GM12878 (cell line): ENCODE data around the gene RAP1A. TPM values are rescaled to one million over a fixed set of nuclear protein-coding genes. Genes with fewer than 3 reads are reported as not detected.

ENCODE experiments used
- ATAC-seq: fragments of 200-7000 bp; cut with Tn5 transposase; 3 replicates; pipeline ENCODE4 v1.9.1; 2020; ENCODE audit warnings: mild to moderate bottlenecking, moderate library complexity
- BruUV-seq: library from RNA; stranded (reverse); fragments of 400-500 nt; replicated peaks from 2 replicates; lab custom pipeline; 2021; lab: Mats Ljungman, UMichigan
- CTCF ChIA-PET: fragments of 300-600 bp; sonication (Branson Sonifier 250); formaldehyde crosslinking; extraction: SDS; loops from one replicate; lab custom pipeline; 2021; ENCODE audit warnings: inconsistent platforms; lab: Yijun Ruan, JAX
- POLR2A ChIA-PET: fragments of 350-600 bp; formaldehyde crosslinking; extraction: SDS; loops from one replicate; lab custom pipeline; 2021; ENCODE audit warnings: inconsistent platforms; lab: Charles Lee
- RAD21 ChIA-PET: fragments of 300-600 bp; sonication (Branson Sonifier 250); formaldehyde crosslinking; loops from one replicate; lab custom pipeline; 2023; ENCODE audit warnings: antibody characterized with exemption; ENCODE audit not compliant: unreplicated experiment; lab: Charles Lee
- SMC1A ChIA-PET: fragments of 300-600 bp; sonication (Branson Sonifier 250); formaldehyde crosslinking; loops from one replicate; lab custom pipeline; 2023; ENCODE audit not compliant: unreplicated experiment, uncharacterized antibody; lab: Charles Lee
- DNase-seq: peaks from one replicate; pipeline ENCODE4 v3.0.0-alpha.2; 2011; ENCODE audit warnings: low read depth, low spot score
- FAIRE-seq: peaks from 3 replicates; lab custom pipeline; 2011; peaks lifted over from hg19 to GRCh38; lab: Jason Lieb, UNC
- H2AFZ ChIP-seq: 2 replicates; pipeline ENCODE4 v1.6.0; 2011; ENCODE audit warnings: low read depth, low read length, control low read depth; ENCODE audit not compliant: control insufficient read depth
- H3K27ac ChIP-seq: 2 replicates; pipeline ENCODE4 v1.5.1; 2011; ENCODE audit warnings: control low read depth; ENCODE audit not compliant: control insufficient read depth, insufficient read depth
- H3K27me3 ChIP-seq, 2 experiments: replicated peaks in 1 of 2; 2 replicates each; pipeline versions ENCODE4 v1.6.0 to v1.6.1; 2011; ENCODE audit warnings: low read length in 1 of 2; ENCODE audit not compliant: control insufficient read depth in 2 of 2, insufficient read depth in 2 of 2
- H3K36me3 ChIP-seq, 2 experiments: 2 replicates each; pipeline ENCODE4 v1.5.1; 2011; ENCODE audit warnings: low read length in 1 of 2; ENCODE audit not compliant: control insufficient read depth in 2 of 2, insufficient read depth in 2 of 2
- H3K4me1 ChIP-seq: 2 replicates; pipeline ENCODE4 v1.6.1; 2011; ENCODE audit warnings: mild to moderate bottlenecking, low read length, moderate library complexity, mixed read lengths; ENCODE audit not compliant: control insufficient read depth, insufficient read depth
- H3K4me2 ChIP-seq: 2 replicates; pipeline ENCODE4 v1.6.0; 2011; ENCODE audit warnings: control low read depth; ENCODE audit not compliant: control insufficient read depth, insufficient read depth
- H3K4me3 ChIP-seq: fragments of 200-600 bp; sonication (generic); 2 replicates; pipeline ENCODE4 v1.5.1; 2016
- H3K79me2 ChIP-seq: 2 replicates; pipeline ENCODE4 v1.6.0; 2011; ENCODE audit warnings: low read length; ENCODE audit not compliant: control insufficient read depth, insufficient read depth
- H3K9ac ChIP-seq: 2 replicates; pipeline ENCODE4 v1.8.0; 2011; ENCODE audit warnings: low read length, control low read depth, mixed read lengths; ENCODE audit not compliant: control insufficient read depth, insufficient read depth
- H3K9me3 ChIP-seq: replicated peaks from 3 replicates; pipeline ENCODE4 v1.5.1; 2011; ENCODE audit warnings: mild to moderate bottlenecking, low read length; ENCODE audit not compliant: control insufficient read depth, insufficient read depth
- H4K20me1 ChIP-seq: 2 replicates; pipeline ENCODE4 v1.6.0; 2011; ENCODE audit not compliant: control insufficient read depth, insufficient read depth
- ATF7 ChIP-seq: fragments of 450-650 bp; IDR thresholded peaks from 2 replicates; pipeline ENCODE4 v1.6.1; 2016; ENCODE audit warnings: low read depth, mild to moderate bottlenecking
- NBN ChIP-seq: fragments of 450-650 bp; IDR thresholded peaks from 2 replicates; pipeline ENCODE4 v1.6.1; 2016
- NFYB ChIP-seq: IDR thresholded peaks from 2 replicates; pipeline ENCODE4 v1.6.1; 2011; ENCODE audit warnings: low read depth, mild to moderate bottlenecking, low read length, improper control_type of control experiment, moderate library complexity; ENCODE audit not compliant: insufficient read depth
- WGBS: methylation state at CpG from one replicate; pipeline ENCODE4 v1.1.6; 2016; ENCODE audit warnings: low lambda C conversion rate; ENCODE audit not compliant: insufficient replicate concordance, insufficient coverage; ENCODE audit errors: missing lambda C conversion rate; 5-methylcytosine and 5-hydroxymethylcytosine counted together
- in situ Hi-C: fragments of 300-500 bp; cut with MboI; formaldehyde crosslinking; loops from 9 replicates; pipeline ENCODE4 v1.14.3; 2018; ENCODE audit warnings: mixed read lengths
- intact Hi-C: fragments of 100-400 bp; cut with micrococcal nuclease; formaldehyde crosslinking; loops from one replicate; pipeline ENCODE4 v1.14.2; 2022; ENCODE audit not compliant: unreplicated experiment
- polyA plus RNA-seq, 11 experiments: library from polyadenylated mRNA; depleted of rRNA in 4 of 11; unstranded in 6 of 11; stranded (reverse) in 5 of 11; fragments of >200 nt; fragmentation: Nextera tagmentation in 4 of 11; fragmentation: Illumina TruSeq in 1 of 11; extraction: Ambion mirVana in 4 of 11; extraction: Trizol in 1 of 11; gene quantifications; 1 replicate in 1 of 11; 2 replicates in 10 of 11; pipeline versions ENCODE4 v1.2.1 to v1.2.3, GENCODE V29; 2011 to 2016; ENCODE audit warnings: inconsistent platforms in 2 of 11, missing spikeins in 2 of 11, low read depth in 1 of 11
- total RNA-seq, 4 experiments: library from RNA; depleted of rRNA in 3 of 4; stranded (reverse); fragments of >200 nt in 3 of 4; fragmentation: Illumina TruSeq in 1 of 4; extraction: Trizol in 1 of 4; gene quantifications; 2 replicates each; pipeline versions ENCODE4 v1.2.1 to v1.2.3, GENCODE V29; 2013 to 2021

RAP1A gene
- total and polyA plus RNA-seq, 10 of the 15 experiments (the other 5 are each of a cell fraction or from before 2014, with no cell fraction given): 38.4 to 213 (median 86.0) TPM

- Histone ChIP-seq H3K4me1 (no peaks in the 10 kb centered on the region), H4K20me1 (no peaks in the 10 kb centered on the region), H3K9ac (no peak overlapping the region), H3K9me3 (no peaks in the 10 kb centered on the region), H3K27ac (no peak overlapping the region), H3K4me2 (no peak overlapping the region), H3K36me3 (no peaks in the 10 kb centered on the region), H3K4me3 (no peak overlapping the region), H3K27me3 (no peaks in the 10 kb centered on the region), H2AFZ (no peak overlapping the region), H3K79me2 (no peaks in the 10 kb centered on the region)
- intact Hi-C loops (no loop called here), in situ Hi-C loops (no loop called here)
- ChIA-PET RAD21 (no interaction called here), POLR2A (interaction anchor here (0.6 kb wide), 1 partner anchor 8 kb away, joined by 3 read pairs; no protein-coding TSS in a partner anchor), CTCF (no interaction called here), SMC1A (interaction anchor here (0.6 to 2.0 kb wide), 4 partner anchors 10 to 66 kb away, joined by 3 to 7 read pairs (median 5); no protein-coding TSS in a partner anchor)
- FAIRE-seq (no peak), ATAC-seq (no peak), DNase-seq (no peak)
- no peak for TF ChIP-seq NBN
- no peak for TF ChIP-seq NFYB
- 96% methylated on average over 7 of the region's 7 CpGs for WGBS
- BruUV-seq: no TSS peak
Measured at GRCh38 chr1:111576547-111576946, 43.0 kb upstream of the RAP1A start.

- in situ Hi-C loops (no loop called here), intact Hi-C loops (no loop called here)
- ChIA-PET POLR2A (no interaction called here), SMC1A (interaction anchor here (1.6 to 2.0 kb wide), 3 partner anchors 9 to 14 kb away, joined by 7 to 17 read pairs (median 7); no protein-coding TSS in a partner anchor)
- DNase-seq: no peak
- H3K36me3 ChIP-seq: no peaks in the 10 kb centered on the region
- TF ChIP-seq ATF7: no peak
- TF ChIP-seq, all 136 proteins: peak for 0
- Histone ChIP-seq H3K27me3 (no peaks in the 10 kb centered on the region), H3K4me2 (no peak overlapping the region), H2AFZ (no peak overlapping the region), H3K9me3 (no peaks in the 10 kb centered on the region), H3K4me1 (no peaks in the 10 kb centered on the region), H3K4me3 (no peak overlapping the region), H3K27ac (no peak overlapping the region), H4K20me1 (no peaks in the 10 kb centered on the region), H3K79me2 (no peaks in the 10 kb centered on the region), H3K9ac (no peak overlapping the region)
- FAIRE-seq: no peak
- no TSS peak for BruUV-seq
- no peak for ATAC-seq
- RAD21 ChIA-PET: no interaction called here
- CTCF ChIA-PET: no interaction called here
- WGBS: 90% methylated on average over 2 of the region's 2 CpGs
Measured at GRCh38 chr1:111577814-111578213, 41.8 kb upstream of the RAP1A start.
